ENCODE measurements around the gene HELZ.
"Not testable (repeated sequence)": the region's sequence is repeated elsewhere in the genome, so short reads cannot be mapped to it uniquely, and the experiment has no call there.

Gene HELZ

DNA sequence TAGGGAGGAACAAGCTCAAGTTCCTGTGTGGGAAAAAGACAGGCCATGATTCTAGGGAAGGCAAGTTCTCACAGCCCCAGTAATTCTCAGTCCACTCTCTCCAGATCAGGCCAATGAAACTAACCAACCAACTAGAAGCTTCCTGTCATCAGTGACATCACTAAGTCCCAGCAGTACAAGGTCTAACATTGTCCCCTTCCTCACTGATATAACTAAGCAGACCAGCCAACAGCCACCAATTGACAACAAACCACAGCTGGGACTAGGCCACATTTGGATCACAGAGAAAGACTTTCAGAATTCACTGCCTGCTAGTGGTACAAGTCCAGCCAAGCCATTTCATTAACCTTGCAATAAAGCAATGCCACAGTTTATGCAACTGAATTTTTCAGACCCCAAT, 106.6 kb downstream of the HELZ start:
- no peak for DNase-seq

DNA sequence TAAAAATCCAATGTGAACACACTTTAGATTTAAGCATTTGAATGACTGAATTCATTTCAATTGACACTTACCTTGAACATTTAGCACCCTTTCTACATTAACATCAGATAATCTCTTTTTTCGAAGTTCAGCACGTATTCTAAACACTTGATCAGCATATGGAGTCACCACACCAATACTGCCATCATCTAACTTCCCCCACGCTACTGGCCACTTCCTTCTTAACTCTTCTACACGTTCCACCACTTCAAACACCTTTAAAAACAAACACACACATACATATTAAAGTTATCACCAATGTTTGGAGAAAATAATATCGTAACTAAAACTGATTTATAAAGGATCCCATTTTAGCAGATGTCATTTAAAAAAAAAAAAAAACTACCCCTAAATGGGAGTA, 107.1 kb downstream of the HELZ start:
- no peak for DNase-seq

DNA sequence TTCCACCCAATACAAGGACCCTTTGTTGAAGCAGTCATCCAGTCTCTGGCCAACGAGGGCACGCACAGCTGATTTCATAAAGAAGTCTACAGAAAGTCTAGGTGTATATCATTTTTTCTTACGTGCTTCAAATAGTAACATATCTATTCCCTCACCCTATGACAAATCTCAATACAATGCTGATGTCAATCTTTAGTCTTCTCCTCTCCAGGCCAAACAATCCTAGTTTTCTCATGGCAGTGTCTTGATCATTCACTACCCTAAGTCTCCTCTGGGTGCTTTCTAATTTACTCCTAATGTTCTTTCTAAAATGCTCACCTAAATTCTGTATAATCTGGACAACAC, 108.0 kb downstream of the HELZ start:
- DNase-seq: no peak

DNA sequence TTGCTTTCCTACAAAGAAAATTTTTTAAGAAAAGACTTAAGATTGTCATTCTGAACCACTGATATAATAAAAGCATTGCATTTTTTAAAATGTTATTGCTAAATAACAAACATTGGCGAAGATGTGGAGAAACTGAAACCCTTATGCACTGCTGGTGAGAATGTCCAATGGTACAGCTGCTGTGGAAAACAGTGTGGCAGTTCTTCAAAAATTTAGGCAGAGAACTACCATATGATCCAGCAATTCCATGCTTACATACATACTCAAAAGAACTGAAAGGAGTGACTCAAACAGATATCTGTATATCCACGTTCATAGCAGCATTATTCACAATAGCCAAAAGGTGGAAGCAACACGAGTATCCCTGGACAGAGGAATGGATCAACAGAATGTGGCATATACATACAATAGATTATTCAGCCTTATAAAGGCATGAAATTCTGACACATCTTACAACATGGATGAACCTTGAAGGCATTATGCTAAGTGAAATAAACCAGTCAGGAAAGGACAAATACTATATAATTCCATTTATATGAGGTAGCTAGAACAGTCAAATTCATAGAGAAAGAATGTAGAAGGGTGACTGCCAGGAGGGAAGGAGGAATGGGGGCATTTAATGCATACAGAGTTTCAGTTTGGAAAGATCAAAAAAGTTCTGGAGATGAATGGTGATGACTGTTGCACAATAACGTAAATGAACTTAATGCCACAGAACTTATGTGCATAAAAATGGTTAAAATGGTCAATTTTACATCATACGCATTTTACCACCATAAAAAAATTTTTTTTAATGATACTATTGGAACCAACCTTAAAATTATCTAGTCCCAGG, 108.6 kb downstream of the HELZ start:
- DNase-seq: no peak

DNA sequence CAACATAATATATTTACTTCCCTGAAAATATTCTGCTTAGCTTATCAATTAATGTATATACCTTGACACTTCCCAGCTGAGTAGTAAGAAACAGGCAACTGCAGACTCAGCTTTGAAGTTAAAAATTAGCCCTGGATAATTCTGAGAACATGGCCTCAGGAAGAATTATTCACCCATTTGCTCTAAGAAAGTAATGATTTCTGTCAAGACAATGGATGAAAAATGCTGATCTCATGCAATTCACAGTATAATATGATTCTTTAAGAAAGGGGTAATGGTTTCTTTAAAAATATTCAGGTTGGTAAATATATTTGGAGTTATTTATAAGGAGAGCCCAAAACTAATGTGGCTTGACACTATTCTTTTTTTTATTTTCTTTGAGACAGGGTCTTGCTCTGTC, 111.8 kb downstream of the HELZ start:
- no peak for DNase-seq

DNA sequence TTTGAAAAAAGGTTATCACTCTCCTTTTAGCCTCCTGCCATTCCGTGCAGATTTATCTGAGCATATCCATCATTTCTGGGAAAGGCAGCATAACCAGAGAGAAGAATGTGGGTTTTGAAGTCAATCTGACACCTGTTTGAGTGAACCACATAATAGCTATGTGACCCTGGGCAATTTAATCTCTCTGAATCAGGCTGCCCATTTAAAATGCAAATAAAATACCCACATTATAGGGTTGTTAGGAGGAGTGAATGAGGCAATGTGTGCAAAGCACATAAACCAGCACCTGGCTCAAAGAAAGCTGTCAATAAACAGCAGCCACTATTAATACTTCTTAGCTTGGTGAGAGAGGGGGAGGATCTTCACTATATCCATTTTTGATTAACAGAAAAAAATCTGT, 112.6 kb downstream of the HELZ start:
- peak; percentile 79 for DNase-seq

DNA sequence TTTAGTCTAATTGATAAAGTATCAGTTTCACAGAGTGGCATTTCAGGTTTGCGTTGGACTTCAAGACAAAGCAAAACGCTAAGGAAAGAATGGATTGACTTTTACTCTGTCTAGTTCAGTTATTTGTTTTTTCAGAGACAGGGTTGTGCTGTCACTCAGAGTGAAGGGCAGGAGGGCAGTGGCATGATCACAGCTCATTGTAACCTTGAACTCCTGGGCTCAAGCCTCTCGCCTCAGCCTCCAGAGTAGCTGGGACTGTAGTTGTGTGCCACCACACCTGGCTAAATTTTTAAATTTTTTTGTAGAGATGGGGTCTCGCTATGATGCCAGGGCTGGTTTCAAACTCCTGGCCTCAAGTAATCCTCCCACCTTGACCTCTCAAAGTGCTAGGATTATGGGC, 114.2 kb downstream of the HELZ start:
- no peak for DNase-seq

DNA sequence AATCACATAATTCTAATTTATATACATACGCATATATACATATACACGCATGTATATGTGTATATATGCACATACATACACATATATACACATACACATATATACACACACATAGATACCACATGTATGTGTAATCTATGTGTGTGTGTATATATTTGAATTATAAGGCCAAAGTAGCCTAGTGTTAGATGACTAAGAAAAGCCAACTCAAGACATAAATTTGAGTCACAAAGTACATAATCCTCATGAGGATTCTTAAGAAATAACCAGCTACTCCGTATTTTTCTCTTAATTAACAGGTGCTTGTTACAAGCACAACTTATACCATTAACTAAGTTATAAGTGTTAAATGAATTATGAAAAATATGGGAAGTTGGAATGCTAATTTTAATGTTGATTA, 115.7 kb downstream of the HELZ start:
- no peak for DNase-seq

DNA sequence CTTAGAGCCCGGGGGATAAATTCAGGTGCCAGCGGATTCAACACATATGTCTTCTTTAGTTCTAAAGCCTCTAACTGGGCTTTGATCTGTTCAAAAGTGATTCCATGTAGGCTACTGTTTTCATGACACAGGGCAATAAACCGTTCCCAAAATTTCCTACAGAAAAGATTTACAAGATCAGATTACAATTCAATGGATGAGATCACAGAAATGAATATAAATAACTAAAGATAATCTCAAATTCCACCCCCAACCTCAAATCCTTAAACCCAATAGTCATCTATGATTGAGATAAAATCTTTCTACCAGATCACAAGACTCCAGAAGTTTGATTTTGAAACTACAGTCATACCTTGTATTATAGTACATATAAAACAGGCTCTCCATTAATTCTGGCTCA, 116.3 kb downstream of the HELZ start:
- no peak for DNase-seq

DNA sequence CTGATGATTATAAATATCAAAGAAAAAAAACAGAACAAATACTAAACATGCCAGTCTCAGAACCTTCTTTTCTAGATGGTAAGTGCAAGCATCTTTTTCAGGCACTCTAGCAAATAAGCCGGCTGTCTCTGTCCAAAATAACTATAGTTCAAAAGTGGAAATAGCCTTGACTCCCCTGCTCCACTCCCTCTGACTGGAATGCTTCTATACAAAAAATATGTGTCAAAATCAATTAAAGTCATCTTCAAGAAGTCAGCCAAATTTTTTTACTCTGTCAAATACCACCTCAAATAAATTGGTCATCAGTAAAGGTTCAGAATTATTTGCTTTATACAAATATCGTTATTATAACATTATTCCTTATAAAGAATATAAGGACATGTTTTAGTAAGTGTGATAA, 117.1 kb downstream of the HELZ start:
- DNase-seq: no peak

DNA sequence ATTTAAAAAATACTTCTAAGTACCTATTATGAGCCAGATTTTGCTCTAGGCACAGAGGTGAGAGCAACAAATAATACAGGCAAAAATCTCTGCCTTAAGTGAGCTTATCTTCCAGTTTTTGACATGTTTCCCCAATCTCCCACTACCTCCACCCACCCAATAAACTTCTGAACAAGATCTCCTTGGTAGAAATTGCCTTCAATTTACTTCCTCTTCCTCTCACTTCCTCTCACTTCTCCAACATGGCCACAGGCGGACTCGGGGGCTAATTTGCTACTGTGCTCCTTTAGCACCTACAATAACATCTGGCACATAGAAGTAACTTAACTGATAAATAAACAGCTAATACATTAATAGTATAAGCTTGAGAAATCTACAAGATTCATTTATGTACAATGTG, 118.0 kb downstream of the HELZ start:
- DNase-seq: no peak

DNA sequence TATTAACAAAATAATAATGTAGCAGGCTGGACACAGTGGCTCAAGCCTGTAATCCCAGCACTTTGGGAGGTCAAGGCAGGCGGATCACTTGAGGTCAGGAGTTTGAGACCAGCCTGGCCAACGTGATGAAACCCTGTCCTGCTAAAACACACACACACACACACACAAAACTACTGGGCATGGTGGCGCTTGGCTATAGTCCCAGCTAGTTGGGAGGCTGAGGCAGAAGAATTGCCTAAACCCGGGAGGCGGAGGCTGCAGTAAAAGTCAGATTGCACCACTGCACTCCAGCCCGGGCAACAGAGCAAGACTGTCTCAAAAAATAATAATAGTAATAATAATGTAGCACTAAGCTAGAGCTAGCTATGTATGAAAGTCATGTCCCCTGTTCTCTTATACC, 118.5 kb downstream of the HELZ start:
- not testable (repeated sequence) for DNase-seq

DNA sequence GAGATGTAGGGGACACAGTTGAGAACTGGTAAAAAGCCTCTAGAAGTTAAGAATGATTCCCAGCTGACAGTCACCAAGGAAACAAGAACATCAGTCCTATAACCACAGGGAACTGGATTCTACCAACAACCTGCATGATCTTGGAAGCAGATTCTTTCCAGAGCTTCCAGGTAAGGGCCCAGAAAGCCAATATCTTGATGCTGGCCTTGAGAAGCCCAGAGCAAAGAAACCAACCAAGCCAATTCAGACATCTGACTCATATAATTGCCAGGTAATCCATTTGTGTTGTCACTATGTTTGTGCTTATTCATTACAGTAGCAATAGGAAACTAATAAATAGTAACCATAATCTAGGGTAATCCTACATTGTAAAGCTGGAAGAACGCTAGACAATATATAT, 119.1 kb downstream of the HELZ start:
- DNase-seq: no peak

DNA sequence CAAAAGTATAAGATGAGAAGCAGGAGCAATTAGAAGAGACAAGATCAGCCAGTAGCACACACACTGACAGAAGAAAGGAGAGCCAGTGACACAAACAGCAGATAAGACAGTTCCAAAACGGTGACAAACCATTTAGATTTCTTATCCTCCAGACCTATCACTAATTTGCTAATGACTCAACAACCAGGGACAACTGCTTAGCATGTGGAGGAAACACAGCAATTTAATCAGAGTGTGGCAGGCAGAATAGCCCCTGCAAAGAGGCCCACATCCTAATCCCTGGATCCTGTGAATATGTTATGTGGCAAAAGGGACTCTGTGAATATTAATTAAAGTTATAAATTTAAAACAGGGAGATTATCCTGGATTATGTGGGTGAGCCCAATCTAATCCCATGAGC, 119.6 kb downstream of the HELZ start:
- no peak for DNase-seq

DNA sequence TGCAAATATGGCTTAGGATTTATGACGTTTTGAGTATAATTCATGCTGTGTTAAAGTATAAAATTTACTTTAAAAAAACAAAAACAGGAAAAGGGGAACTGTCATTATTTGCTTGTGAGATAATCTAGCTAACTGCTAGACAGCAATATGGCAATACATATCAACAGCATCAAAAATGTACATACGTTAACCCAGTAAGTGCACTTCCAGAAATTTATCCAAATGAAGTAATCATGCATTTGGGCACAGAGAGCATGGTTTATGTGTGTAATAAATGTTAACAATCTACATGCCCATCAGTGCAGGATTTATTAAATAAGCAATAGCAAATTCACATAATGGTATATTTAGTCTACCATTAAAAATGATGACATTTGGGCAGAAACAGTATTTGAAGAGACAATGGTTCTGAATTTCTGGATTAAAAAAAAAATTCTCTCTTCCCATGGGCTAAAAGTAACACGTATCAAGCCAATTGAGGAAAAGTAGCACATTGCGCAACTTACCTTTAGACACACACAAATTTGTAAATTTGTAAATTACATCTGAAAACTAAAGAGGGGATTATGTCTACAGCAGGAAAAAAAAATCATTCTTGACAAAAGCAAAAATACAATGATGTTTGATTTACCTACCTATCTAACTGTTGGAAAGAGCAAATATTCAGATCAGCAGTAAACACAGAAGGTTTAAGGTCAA, 120.4 kb downstream of the HELZ start:
- no peak for DNase-seq

DNA sequence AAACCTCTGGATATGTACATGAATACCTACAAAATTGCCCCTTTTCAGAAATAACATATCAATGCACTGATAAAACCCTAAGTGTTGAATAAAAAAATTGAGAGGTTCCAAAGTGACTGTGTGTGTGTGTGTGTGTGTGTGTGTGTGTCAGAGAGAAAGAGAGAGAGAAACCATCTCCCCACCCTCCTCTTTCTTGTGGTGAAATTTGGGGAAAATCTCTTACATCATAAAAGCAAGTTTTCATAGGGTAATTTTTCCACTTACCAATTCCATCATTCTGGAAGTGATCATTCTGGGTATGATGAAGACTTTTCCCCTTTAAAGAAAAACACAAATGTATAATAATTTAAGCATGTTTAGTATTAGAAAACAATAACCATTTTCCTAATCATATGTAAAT, 121.3 kb downstream of the HELZ start:
- no peak for DNase-seq

DNA sequence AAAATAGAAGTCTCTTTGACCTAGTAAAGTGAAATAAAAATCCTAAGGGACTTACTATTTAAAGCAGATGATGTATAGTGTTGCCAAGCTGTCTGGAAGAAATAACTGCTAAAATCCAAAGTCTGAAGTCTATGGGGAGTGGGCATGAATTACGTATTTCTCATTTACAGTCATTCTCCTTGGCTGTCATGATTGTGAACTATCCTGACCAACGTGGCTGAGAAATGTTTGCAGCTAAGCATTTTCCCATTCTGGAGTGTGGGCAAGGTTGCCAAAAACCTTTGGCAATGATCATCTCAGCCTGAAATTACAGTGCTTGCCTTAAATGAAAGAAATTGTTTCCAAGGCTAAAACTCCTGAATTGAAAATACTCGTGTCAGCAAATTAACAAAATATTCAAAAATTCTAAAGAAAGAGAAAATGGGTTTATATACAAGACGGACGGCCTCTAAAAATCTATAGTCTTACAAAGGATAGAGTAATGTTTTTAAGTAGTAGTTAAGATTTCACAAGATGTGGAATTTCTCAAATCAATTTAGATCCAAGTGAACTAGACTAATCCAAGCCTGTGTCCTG, 123.6 kb downstream of the HELZ start:
- DNase-seq: no peak

DNA sequence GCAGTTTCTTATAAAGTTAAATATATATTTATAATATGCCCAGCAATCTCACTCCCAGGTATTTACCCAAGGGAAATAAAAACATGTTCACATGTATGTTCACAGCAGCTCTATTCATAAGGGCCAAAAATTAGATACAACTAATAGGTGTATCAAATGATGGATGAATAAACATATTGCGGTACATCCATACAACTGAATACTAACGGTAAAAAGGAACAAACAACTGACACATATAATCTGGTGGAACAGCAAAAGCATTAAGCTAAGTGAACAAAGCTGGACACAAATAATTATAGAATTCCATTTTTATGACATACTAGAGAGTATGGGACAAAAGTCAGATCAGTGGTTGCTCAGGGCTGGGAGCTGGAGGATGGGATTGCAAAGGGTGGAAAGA, 125.9 kb downstream of the HELZ start:
- DNase-seq: no peak

DNA sequence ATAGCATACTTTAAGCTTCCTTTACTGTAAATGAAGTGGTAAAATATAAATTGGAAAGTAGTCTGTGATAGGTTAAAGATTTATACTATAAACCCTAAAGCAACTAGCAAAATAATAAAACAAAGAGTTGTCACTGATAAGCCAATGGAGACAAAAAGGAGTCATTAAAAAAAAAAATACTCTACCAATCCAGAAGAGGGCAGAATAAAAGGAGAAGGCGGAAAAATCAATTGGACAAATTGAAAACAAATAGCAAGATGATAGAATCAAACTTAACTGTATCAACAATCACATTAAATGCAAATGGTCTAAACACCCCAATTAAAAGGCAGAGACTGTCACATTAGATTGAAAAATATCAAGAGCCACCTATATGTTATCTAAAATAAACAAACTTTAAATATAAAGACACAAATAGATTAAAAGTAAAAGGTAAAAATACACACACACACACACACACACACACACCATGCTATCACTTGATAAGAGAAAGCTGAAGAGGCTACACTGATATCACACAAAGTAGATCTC, 128.9 kb downstream of the HELZ start:
- no peak for DNase-seq

DNA sequence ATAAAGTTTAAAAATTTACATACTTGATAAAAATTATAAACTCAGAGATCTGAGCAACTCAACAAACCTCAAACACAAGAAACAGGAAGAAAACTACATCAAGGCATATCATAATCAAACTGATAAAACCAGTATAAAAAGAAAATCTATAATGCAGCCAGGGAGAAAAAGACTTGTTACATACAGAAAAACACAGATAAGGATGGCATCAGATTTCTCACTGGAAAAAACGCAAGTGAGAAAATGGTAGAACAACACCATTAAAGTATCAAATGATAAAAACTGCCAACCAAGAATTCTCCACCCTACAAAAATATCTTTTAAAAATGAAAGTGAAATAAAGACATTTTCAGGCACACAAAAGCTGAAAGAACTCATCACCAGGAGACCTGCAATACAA, 129.6 kb downstream of the HELZ start:
- no peak for DNase-seq

DNA sequence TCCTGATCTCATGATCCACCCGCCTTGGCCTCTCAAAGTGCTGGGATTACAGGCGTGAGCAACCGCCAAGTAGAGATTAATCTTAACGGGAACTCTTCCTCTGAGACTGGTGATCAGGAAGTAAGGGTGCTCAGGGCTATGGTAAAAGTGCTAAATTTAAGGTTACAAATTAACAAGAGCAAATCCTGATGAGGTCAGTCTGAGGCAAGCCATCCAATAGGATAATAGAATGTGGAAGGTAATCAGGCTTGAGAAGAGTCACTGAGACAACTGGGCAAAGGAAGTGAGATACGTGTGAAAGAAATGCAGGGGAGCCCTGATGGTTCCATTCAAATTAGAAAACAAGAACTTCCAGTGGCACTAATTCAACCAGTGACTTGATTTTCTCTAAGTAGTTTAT, 131.5 kb downstream of the HELZ start:
- no peak for DNase-seq

DNA sequence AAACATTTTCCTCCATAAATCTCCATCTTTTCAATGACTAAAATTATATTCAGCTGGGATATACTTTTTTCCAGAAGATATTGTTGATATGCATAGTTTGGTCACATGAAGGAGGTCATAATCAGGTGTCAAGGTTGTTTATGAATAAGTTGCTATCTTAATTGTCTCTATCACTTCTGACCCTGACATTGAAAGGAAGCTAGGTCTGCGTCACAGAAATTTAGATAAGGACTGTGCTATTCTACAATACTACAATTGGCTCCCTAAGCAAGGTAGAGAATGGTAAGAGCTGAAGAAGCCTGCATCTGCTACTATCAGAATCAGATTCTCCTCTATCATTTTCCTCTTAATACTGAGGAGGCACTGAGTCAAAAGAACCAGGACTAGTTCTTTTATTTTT, 133.2 kb downstream of the HELZ start:
- no peak for DNase-seq

DNA sequence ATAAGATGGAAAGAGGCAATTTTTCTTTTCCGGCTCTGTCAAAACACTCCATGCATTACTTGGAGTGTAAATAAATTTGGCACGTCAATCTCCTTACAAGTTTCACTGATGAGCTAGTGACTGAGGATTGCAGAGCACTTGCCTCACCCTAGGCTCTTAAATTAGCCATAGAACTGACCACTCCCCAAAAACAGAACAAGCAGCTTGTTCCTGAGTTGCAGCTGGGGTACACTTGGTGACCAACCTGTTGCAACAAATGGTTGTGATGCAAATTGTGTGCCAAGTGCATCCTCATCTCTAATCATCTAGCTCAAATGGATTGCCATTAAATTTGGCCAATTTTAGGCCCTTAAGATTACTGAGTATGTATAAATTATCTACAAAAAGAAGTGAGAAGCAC, 133.7 kb downstream of the HELZ start:
- DNase-seq: no peak

DNA sequence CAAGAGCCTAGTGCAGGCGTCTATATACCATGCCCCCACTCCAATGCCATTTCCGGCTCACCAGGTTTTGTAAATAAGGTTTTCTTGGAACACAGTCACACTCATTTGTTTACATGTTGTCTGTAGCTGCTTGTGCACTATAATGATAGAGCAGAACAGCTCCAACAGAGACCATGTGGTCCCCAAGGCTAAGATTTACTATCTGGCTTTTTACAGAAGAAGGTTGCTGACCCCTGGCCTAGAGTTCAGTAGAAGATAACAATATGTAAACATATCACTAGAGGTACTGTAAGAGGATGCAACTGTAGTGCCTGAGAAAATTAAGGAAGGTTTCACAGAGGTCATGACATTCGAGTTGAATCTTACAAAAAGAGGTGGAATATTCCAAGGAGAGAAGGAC, 134.4 kb downstream of the HELZ start:
- DNase-seq: no peak

Measured in NCI-H748 treated with DMSO at 0.1 percent for 48 hours (cell line).